K562 (cell line): ENCODE data around the gene DIMT1. TPM values are rescaled to one million over a fixed set of nuclear protein-coding genes. Genes with fewer than 3 reads are reported as not detected.
A peak's percentile ranks its signal among the peaks of the same experiment; 100 is the strongest.

Experiments used
- CBX5 ChIP-seq: IDR thresholded peaks from 2 replicates; pipeline ENCODE4 v1.6.1; 2014; ENCODE audit warnings: low read depth, borderline replicate concordance
- CEBPG ChIP-seq, 3 experiments: fragments of 200-800 bp in 1 of 3; sonication (Bioruptor generic) in 1 of 3; sonication (generic) in 1 of 3; formaldehyde crosslinking in 1 of 3; IDR thresholded peaks in 2 of 3; conservative IDR thresholded peaks in 1 of 3; 2 replicates each; pipeline versions ENCODE4 v1.6.1 to v1.8.0; 2016 to 2022; ENCODE audit warnings: missing compliant biosample characterization in 2 of 3, missing genetic modification characterization in 2 of 3, mild to moderate bottlenecking in 1 of 3, missing genetic modification reagents in 1 of 3
- ETV6 ChIP-seq, 3 experiments: fragments of 150-350 bp in 1 of 3; sonication (generic) in 1 of 3; formaldehyde crosslinking in 1 of 3; IDR thresholded peaks; 2 replicates each; pipeline versions ENCODE4 v1.6.1 to v1.8.0; 2014 to 2022; ENCODE audit warnings: borderline replicate concordance in 2 of 3, low read depth in 2 of 3, antibody characterized with exemption in 1 of 3, low read length in 1 of 3, mild to moderate bottlenecking in 1 of 3, missing genetic modification reagents in 1 of 3
- FOXJ2 ChIP-seq: fragments of 200-800 bp; sonication (Bioruptor generic); IDR thresholded peaks from 2 replicates; pipeline ENCODE4 v1.6.1; 2016; ENCODE audit warnings: missing genetic modification characterization, missing compliant biosample characterization
- FUS ChIP-seq: fragments of 200-400 bp; formaldehyde crosslinking; optimal IDR thresholded peaks from 2 replicates; pipeline ENCODE3; 2017; ENCODE audit warnings: low read depth, low read length
- MYC ChIP-seq, 2 experiments: fragments of 250-450 bp in 1 of 2; sonication (Bioruptor Pico) in 1 of 2; IDR thresholded peaks; 2 replicates each; pipeline versions ENCODE4 v1.5.1 to v1.6.1; 2012 to 2021; ENCODE audit warnings: low read depth in 2 of 2, borderline replicate concordance in 1 of 2, improper control_type of control experiment in 1 of 2, low read length in 1 of 2, mild to moderate bottlenecking in 1 of 2, moderate library complexity in 1 of 2
- NCOA2 ChIP-seq, 2 experiments: fragments of 450-650 bp; IDR thresholded peaks; 2 replicates each; pipeline ENCODE4 v1.6.1; 2018; ENCODE audit warnings: mild to moderate bottlenecking in 2 of 2, moderate library complexity in 1 of 2; ENCODE audit not compliant: partially characterized antibody in 2 of 2
- NFATC3 ChIP-seq: fragments of 450-650 bp; IDR thresholded peaks from 2 replicates; pipeline ENCODE4 v1.6.1; 2017; ENCODE audit warnings: mild to moderate bottlenecking
- NR4A1 ChIP-seq, 2 experiments: fragments of 250-450 bp in 1 of 2; fragments of 450-650 bp in 1 of 2; sonication (Bioruptor Pico) in 1 of 2; IDR thresholded peaks; 2 replicates each; pipeline versions ENCODE4 v1.4.0 to v1.6.1; 2016 to 2020; ENCODE audit warnings: mild to moderate bottlenecking in 2 of 2, missing compliant biosample characterization in 1 of 2, missing genetic modification characterization in 1 of 2, moderate library complexity in 1 of 2
- SMAD1 ChIP-seq: fragments of 150-350 bp; IDR thresholded peaks from 2 replicates; pipeline ENCODE4 v1.6.1; 2014; ENCODE audit warnings: low read length, low read depth; ENCODE audit not compliant: partially characterized antibody
- SMARCA4 ChIP-seq: fragments of 450-650 bp; IDR thresholded peaks from 2 replicates; pipeline ENCODE4 v1.6.1; 2016
- SOX6 ChIP-seq: fragments of 450-650 bp; IDR thresholded peaks from 2 replicates; pipeline ENCODE4 v1.6.1; 2014; ENCODE audit warnings: mild to moderate bottlenecking
- TRIM24 ChIP-seq, 2 experiments: fragments of 450-650 bp; IDR thresholded peaks; 2 replicates each; pipeline ENCODE4 v1.6.1; 2016
- ZNF197 ChIP-seq: fragments of 200-800 bp; sonication (Bioruptor generic); IDR thresholded peaks from 2 replicates; pipeline ENCODE4 v1.6.1; 2016; ENCODE audit warnings: low read depth, missing genetic modification characterization, missing compliant biosample characterization
- ZNF212 ChIP-seq: fragments of 450-650 bp; formaldehyde crosslinking; IDR thresholded peaks from 2 replicates; pipeline ENCODE4 v1.4.0; 2020; ENCODE audit warnings: mild to moderate bottlenecking
- ZNF253 ChIP-seq: fragments of 250-450 bp; sonication (Bioruptor Pico); conservative IDR thresholded peaks from 2 replicates; pipeline ENCODE4 v1.6.1; 2021; ENCODE audit warnings: mild to moderate bottlenecking
- ZNF695 ChIP-seq: fragments of 450-650 bp; formaldehyde crosslinking; IDR thresholded peaks from 2 replicates; pipeline ENCODE4 v1.4.0; 2020; ENCODE audit warnings: mild to moderate bottlenecking, moderate library complexity
- polyA plus RNA-seq, 8 experiments: library from polyadenylated mRNA; depleted of rRNA in 4 of 8; stranded (reverse) in 5 of 8; unstranded in 3 of 8; fragments of >200 nt; fragmentation: Nextera tagmentation in 2 of 8; fragmentation: Illumina TruSeq in 1 of 8; extraction: Ambion mirVana in 2 of 8; extraction: Trizol in 1 of 8; gene quantifications; 2 replicates each; pipeline versions ENCODE4 v1.2.1 to v1.2.3, GENCODE V29; 2011 to 2014; ENCODE audit warnings: inconsistent platforms in 1 of 8, missing spikeins in 1 of 8
- total RNA-seq, 7 experiments: library from RNA; depleted of rRNA in 6 of 7; stranded (reverse); fragments of >200 nt in 6 of 7; fragmentation: Illumina TruSeq in 2 of 7; extraction: Trizol in 2 of 7; gene quantifications; 2 replicates each; pipeline versions ENCODE4 v1.2.1 to v1.2.3, GENCODE V29; 2011 to 2021; ENCODE audit warnings: low replicate concordance in 1 of 7
- TF ChIP-seq, protein P1 (sequence below): fragments of 450-650 bp; conservative IDR thresholded peaks from 2 replicates; pipeline ENCODE4 v1.6.1; 2016; ENCODE audit warnings: missing genetic modification characterization, low read depth, mild to moderate bottlenecking, control low read depth, missing compliant biosample characterization
- TF ChIP-seq, protein P2 (sequence below), 2 experiments: fragments of 450-650 bp; conservative IDR thresholded peaks; 2 replicates each; pipeline ENCODE4 v1.6.1; 2017; ENCODE audit warnings: mild to moderate bottlenecking in 2 of 2, moderate library complexity in 2 of 2
- TF ChIP-seq, protein P3 (sequence below): sonication (generic); formaldehyde crosslinking; IDR thresholded peaks from 2 replicates; pipeline ENCODE4 v1.4.0; 2020; ENCODE audit warnings: mild to moderate bottlenecking, missing genetic modification reagents
- TF ChIP-seq, protein P4 (sequence below): sonication (generic); formaldehyde crosslinking; IDR thresholded peaks from 2 replicates; pipeline ENCODE4 v1.8.1; 2022; ENCODE audit warnings: missing genetic modification reagents

DIMT1 gene
- total and polyA plus RNA-seq, 9 of the 15 experiments (the other 6 are each of a cell fraction or from before 2014, with no cell fraction given) = 28.9 to 85.3 (median 54.1) TPM

DNA sequence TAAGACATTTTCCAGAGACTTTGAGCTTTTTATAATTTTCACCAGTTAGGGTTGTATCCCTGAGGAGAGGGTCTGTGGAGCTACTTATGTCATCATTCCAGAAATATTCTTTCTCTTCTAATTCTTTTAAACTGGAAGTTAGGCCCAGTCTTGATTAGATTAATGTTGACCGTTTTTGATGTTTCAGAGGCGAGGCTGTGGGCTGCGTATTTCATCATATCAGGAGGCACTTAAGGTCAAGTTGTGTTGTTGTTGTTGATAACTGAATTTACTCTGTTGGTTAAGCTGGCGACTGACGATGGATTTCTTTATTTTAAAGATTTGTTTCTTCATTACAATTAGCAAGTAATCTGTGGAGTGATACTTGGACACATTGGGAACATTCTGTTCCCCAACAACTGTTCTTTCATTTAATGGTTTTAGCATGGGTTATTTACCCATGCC lies 28.9 kb upstream of the DIMT1 start (continued):
- TF ChIP-seq ZNF197 (CRISPR knock-in tag) (peak; percentile 80; the same call in 1 of the 2 replicates), TRIM24 (IDR thresholded peaks at IDR 0.05) (peak in 1 of 2 experiments; percentile 50; a peak in 1 of 4 replicates), SOX6 (peak; percentile 58; the same call in 1 of the 2 replicates), ZNF695 (CRISPR knock-in tag) (no peak), SMAD1 (no peak), NR4A1 (CRISPR knock-in tag; IDR thresholded peaks at IDR 0.05) (no peak), NR4A1 (tag; IDR thresholded peaks at IDR 0.05) (no peak), FOXJ2 (peak; percentile 86; the same call in 1 of the 2 replicates), MYC (IDR thresholded peaks at IDR 0.05; ENCODE audit: low read depth, low read length) (0 out of 2 replicates have a peak, but pooled peaks have one; percentile 27), MYC (CRISPR knock-in tag; IDR thresholded peaks at IDR 0.05; ENCODE audit: borderline replicate concordance, low read depth) (no peak), SMARCA4 (peak; percentile 79), CBX5 (no peak), CEBPG (CRISPR knock-in tag; IDR thresholded peaks at IDR 0.05) (peak; percentile 91), CEBPG (tag; conservative IDR thresholded peaks at IDR 0.05 in 1 of 2, IDR thresholded peaks at IDR 0.05 in 1 of 2) (peak; percentile 94), FUS (no peak), NCOA2 (IDR thresholded peaks at IDR 0.05; ENCODE audit: partially characterized antibody in 2 of 2) (no peak), ZNF253 (CRISPR knock-in tag) (no peak), NFATC3 (no peak), ETV6 (IDR thresholded peaks at IDR 0.05; ENCODE audit: borderline replicate concordance in 1 of 2, low read depth in 2 of 2, low read length in 1 of 2) (no peak), ETV6 (CRISPR knock-in tag; IDR thresholded peaks at IDR 0.05; ENCODE audit: borderline replicate concordance) (no peak), ZNF212 (no peak)
- TF ChIP-seq, protein P1, sequence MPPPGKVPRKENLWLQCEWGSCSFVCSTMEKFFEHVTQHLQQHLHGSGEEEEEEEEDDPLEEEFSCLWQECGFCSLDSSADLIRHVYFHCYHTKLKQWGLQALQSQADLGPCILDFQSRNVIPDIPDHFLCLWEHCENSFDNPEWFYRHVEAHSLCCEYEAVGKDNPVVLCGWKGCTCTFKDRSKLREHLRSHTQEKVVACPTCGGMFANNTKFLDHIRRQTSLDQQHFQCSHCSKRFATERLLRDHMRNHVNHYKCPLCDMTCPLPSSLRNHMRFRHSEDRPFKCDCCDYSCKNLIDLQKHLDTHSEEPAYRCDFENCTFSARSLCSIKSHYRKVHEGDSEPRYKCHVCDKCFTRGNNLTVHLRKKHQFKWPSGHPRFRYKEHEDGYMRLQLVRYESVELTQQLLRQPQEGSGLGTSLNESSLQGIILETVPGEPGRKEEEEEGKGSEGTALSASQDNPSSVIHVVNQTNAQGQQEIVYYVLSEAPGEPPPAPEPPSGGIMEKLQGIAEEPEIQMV (tag) = no peak
- TF ChIP-seq, protein P2, sequence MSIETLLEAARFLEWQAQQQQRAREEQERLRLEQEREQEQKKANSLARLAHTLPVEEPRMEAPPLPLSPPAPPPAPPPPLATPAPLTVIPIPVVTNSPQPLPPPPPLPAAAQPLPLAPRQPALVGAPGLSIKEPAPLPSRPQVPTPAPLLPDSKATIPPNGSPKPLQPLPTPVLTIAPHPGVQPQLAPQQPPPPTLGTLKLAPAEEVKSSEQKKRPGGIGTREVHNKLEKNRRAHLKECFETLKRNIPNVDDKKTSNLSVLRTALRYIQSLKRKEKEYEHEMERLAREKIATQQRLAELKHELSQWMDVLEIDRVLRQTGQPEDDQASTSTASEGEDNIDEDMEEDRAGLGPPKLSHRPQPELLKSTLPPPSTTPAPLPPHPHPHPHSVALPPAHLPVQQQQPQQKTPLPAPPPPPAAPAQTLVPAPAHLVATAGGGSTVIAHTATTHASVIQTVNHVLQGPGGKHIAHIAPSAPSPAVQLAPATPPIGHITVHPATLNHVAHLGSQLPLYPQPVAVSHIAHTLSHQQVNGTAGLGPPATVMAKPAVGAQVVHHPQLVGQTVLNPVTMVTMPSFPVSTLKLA (conservative IDR thresholded peaks at IDR 0.05) = peak in 1 of 2 experiments; percentile 34; a peak in 1 of 4 replicates
- TF ChIP-seq, protein P3, sequence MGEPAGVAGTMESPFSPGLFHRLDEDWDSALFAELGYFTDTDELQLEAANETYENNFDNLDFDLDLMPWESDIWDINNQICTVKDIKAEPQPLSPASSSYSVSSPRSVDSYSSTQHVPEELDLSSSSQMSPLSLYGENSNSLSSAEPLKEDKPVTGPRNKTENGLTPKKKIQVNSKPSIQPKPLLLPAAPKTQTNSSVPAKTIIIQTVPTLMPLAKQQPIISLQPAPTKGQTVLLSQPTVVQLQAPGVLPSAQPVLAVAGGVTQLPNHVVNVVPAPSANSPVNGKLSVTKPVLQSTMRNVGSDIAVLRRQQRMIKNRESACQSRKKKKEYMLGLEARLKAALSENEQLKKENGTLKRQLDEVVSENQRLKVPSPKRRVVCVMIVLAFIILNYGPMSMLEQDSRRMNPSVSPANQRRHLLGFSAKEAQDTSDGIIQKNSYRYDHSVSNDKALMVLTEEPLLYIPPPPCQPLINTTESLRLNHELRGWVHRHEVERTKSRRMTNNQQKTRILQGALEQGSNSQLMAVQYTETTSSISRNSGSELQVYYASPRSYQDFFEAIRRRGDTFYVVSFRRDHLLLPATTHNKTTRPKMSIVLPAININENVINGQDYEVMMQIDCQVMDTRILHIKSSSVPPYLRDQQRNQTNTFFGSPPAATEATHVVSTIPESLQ (CRISPR knock-in tag) = no peak
- TF ChIP-seq, protein P4, sequence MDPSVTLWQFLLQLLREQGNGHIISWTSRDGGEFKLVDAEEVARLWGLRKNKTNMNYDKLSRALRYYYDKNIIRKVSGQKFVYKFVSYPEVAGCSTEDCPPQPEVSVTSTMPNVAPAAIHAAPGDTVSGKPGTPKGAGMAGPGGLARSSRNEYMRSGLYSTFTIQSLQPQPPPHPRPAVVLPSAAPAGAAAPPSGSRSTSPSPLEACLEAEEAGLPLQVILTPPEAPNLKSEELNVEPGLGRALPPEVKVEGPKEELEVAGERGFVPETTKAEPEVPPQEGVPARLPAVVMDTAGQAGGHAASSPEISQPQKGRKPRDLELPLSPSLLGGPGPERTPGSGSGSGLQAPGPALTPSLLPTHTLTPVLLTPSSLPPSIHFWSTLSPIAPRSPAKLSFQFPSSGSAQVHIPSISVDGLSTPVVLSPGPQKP = no peak
